Measurements from ENCODE around the gene SLC25A17. TPM values are rescaled to one million over a fixed set of nuclear protein-coding genes. Genes with fewer than 3 reads are reported as not detected.

Gene SLC25A17
- total and polyA plus RNA-seq, 8 donors, result 4.6 to 27.0 (median 10.7) TPM; not detected in 1

DNA sequence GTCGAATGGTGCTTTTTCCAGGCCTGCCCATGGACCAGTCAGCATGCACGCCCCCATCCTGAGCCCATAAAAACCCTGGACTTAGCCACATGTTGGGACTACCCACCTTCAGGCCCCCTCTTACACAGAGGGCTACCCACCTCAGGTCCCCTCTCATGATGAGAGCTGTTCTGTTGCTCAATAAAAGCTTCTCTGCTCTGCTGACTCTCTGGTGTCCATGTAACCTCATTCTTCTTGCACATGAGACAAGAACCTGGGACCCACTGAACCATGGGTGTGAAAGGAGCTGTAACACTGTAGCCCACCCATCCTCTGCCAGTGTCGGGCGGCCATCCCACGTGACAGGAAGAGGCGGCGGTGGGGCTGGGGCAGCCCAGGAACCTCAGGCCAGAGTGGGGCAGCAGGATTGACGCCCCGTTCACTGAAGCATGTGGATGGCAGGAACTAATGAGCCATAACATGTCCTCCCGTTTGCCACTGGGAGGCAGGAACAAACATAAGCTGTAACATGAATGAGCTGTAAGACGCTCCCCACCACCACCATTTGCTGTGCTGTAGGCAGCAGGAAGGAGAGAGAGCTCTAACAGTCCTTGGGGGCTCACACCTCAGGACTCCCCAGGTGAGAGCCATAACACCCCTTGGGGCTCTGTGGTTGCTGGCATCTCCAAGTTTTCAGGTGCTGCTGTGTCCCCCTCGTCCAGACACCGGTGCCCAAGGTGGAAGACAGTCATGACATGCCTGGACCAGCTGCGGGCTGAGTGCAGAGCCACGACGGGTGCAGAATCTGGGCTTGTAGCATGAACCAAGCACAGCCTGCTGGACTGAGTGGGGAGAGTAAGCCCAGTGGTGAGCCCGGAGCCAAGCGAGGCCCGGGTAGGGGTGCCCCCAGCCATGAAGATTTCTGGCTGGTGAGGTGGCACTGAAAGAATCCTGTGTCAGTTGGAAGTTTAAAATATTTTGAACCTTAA, 70.5 kb downstream of the SLC25A17 start:
- Histone ChIP-seq H3K9me3 (peaks cover 0 to 9% (median 4%) of the 10 kb centered on the region in 4 donors), H3K27ac (no peak overlapping the region), H3K4me3 (no peak overlapping the region), H3K4me1 (no peaks in the 10 kb centered on the region), H3K36me3 (no peaks in the 10 kb centered on the region), H3K27me3 (no peaks in the 10 kb centered on the region)
- no peak for TF ChIP-seq POLR2A (IDR thresholded peaks at IDR 0.05)
- TF ChIP-seq, protein P1, sequence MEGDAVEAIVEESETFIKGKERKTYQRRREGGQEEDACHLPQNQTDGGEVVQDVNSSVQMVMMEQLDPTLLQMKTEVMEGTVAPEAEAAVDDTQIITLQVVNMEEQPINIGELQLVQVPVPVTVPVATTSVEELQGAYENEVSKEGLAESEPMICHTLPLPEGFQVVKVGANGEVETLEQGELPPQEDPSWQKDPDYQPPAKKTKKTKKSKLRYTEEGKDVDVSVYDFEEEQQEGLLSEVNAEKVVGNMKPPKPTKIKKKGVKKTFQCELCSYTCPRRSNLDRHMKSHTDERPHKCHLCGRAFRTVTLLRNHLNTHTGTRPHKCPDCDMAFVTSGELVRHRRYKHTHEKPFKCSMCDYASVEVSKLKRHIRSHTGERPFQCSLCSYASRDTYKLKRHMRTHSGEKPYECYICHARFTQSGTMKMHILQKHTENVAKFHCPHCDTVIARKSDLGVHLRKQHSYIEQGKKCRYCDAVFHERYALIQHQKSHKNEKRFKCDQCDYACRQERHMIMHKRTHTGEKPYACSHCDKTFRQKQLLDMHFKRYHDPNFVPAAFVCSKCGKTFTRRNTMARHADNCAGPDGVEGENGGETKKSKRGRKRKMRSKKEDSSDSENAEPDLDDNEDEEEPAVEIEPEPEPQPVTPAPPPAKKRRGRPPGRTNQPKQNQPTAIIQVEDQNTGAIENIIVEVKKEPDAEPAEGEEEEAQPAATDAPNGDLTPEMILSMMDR (IDR thresholded peaks at IDR 0.05), result no peak
- no peak for TF ChIP-seq EP300 (IDR thresholded peaks at IDR 0.05)
- no peak for TF ChIP-seq POLR2AphosphoS5 (IDR thresholded peaks at IDR 0.05)
- no peak for DNase-seq
- intact Hi-C loops (cut with DNase I; ENCODE audit: low total_unique reads), result no loop called here
- WGBS, 5 donors, result 86 to 96% (median 93%) methylated on average over 19 of the region's 19 CpGs

DNA sequence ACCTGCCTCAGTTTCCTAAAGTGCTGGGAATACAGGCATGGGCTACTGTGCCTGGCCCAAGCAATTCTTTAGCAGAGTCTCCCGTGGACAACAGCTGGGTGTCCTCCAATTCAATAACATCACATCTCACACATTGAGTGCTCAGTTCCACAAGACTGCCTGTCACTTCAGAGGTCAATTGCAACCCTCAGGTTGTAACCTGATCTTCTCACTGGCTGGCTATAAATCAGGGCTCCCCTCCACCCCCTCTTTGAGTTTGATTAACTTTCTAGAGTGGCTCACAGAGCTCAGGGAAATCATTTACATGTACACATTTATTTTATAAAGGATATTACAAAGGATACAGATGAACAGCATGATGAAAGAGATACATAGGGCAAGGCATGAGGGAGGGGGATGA, 71.8 kb downstream of the SLC25A17 start:
- intact Hi-C loops (cut with DNase I; ENCODE audit: low total_unique reads), result no loop called here
- no peak for DNase-seq
- H3K36me3 ChIP-seq, result no peaks in the 10 kb centered on the region
- H3K9me3 ChIP-seq, result peaks cover 0 to 9% (median 4%) of the 10 kb centered on the region in 4 donors
- H3K27ac ChIP-seq, result no peak overlapping the region
- no peaks in the 10 kb centered on the region for H3K27me3 ChIP-seq
- no peaks in the 10 kb centered on the region for H3K4me1 ChIP-seq
- H3K4me3 ChIP-seq, result no peak overlapping the region
- WGBS, 5 donors, result 75 to 89% (median 83%) methylated on average over 1 of the region's 1 CpG
- TF ChIP-seq POLR2A (IDR thresholded peaks at IDR 0.05) (no peak), EP300 (IDR thresholded peaks at IDR 0.05) (no peak), POLR2AphosphoS5 (IDR thresholded peaks at IDR 0.05) (no peak)
- TF ChIP-seq, protein P1 (IDR thresholded peaks at IDR 0.05), result no peak

DNA sequence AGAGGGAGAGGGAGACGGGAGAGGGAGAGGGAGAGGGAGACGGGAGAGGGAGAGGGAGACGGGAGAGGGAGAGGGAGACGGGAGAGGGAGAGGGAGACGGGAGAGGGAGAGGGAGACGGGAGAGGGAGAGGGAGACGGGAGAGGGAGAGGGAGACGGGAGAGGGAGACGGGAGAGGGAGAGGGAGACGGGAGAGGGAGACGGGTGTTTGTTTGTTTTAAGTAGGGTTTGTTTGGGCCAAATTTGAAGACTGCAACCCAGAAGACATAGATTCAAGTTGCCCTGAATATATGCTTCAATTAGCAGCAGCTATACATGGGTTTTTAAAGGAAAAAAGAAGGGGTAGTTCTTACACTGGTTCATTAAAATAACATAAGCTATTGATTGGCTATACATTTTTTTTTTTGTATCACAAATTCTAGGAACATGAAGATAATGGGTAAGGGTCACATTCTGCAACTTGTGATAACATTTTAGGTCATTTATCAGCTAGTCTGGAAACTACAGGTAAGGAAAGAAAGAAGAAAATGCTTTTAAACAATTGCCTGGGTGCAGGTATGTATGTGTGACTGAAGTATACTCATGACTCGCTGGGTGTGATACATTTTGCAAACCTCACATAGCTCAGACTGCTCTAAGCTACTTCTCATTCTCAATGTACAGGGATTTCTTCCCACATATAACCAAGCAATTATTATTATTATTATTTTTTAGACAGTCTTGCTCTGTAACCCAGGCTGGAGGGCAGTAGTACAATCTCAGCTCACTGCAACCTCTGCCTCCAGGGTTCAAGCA, 72.5 kb downstream of the SLC25A17 start:
- no peak overlapping the region for H3K27ac ChIP-seq
- peaks cover 0 to 9% (median 4%) of the 10 kb centered on the region in 4 donors for H3K9me3 ChIP-seq
- DNase-seq, result no peak
- H3K4me1 ChIP-seq, result no peaks in the 10 kb centered on the region
- 28 to 61% (median 33%) methylated on average over 1 to 8 of the region's 12 CpGs for WGBS, 5 donors
- H3K4me3 ChIP-seq, result no peak overlapping the region
- no peak for TF ChIP-seq POLR2A (IDR thresholded peaks at IDR 0.05)
- TF ChIP-seq POLR2AphosphoS5 (IDR thresholded peaks at IDR 0.05), result no peak
- TF ChIP-seq, protein P1 (IDR thresholded peaks at IDR 0.05), result no peak
- TF ChIP-seq EP300 (IDR thresholded peaks at IDR 0.05), result no peak
- H3K27me3 ChIP-seq, result no peaks in the 10 kb centered on the region
- no peaks in the 10 kb centered on the region for H3K36me3 ChIP-seq
- intact Hi-C loops (cut with DNase I; ENCODE audit: low total_unique reads), result no loop called here

DNA sequence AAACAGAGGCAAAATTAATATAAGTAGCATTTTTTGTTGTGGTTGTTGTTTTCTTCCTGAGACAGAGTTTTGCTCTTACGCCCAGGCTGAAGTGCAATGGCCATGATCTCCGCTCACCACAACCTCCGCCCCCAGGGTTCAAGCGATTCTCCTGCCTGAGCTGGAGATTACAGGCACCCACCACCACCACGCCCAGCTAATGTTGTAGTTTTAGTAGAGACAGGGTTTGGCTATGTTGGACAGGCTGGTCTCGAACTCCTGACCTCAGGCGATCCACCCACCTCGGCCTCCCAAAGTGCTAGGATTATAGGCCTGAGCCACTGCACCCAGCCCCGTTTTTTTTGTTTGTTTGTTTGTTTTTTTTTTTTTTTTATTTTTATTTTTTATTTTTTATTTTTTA, 75.4 kb downstream of the SLC25A17 start:
- Histone ChIP-seq H3K4me3 (no peak overlapping the region), H3K27me3 (no peaks in the 10 kb centered on the region), H3K36me3 (no peaks in the 10 kb centered on the region), H3K9me3 (peaks cover 0 to 8% (median 4%) of the 10 kb centered on the region in 4 donors), H3K4me1 (no peaks in the 10 kb centered on the region), H3K27ac (no peak overlapping the region)
- no peak for TF ChIP-seq EP300 (IDR thresholded peaks at IDR 0.05)
- TF ChIP-seq, protein P1 (IDR thresholded peaks at IDR 0.05), result no peak
- no peak for TF ChIP-seq POLR2A (IDR thresholded peaks at IDR 0.05)
- no peak for TF ChIP-seq POLR2AphosphoS5 (IDR thresholded peaks at IDR 0.05)
- DNase-seq, result no peak
- WGBS, 5 donors, result 81 to 91% (median 85%) methylated on average over 9 of the region's 9 CpGs
- intact Hi-C loops (cut with DNase I; ENCODE audit: low total_unique reads), result no loop called here
